Transverse colon (tissue), 3 donors: ENCODE results near the gene TGM1.

Experiments used
- CTCF ChIP-seq, 5 experiments: fragments of 200-600 bp in 3 of 5; fragments of 450-650 bp in 2 of 5; sonication (generic) in 3 of 5; IDR thresholded peaks; 1 replicate in 2 of 5; 2 replicates in 3 of 5; pipeline ENCODE4 v1.5.1; 2016 to 2017; ENCODE audit warnings: antibody characterized with exemption in 5 of 5, inconsistent platforms in 3 of 5, mild to moderate bottlenecking in 2 of 5, moderate library complexity in 1 of 5
- EP300 ChIP-seq: sonication (generic); formaldehyde crosslinking; IDR thresholded peaks from one replicate; pipeline ENCODE4 v1.6.1; 2017; ENCODE audit warnings: antibody characterized with exemption, low read depth
- POLR2A ChIP-seq: fragments of 450-650 bp; IDR thresholded peaks from one replicate; pipeline ENCODE4 v1.6.1; 2016; ENCODE audit warnings: antibody characterized with exemption, mild to moderate bottlenecking, moderate library complexity

GRCh38 chr14:24249230-24250021, 13.6 kb downstream of the TGM1 start:
- TF ChIP-seq CTCF (IDR thresholded peaks at IDR 0.05) (no peak), EP300 (no peak), POLR2A (no peak)
